ENCODE measurements around the gene SEC23A.
"Not testable (repeated sequence)": the region's sequence is repeated elsewhere in the genome, so short reads cannot be mapped to it uniquely, and the experiment has no call there.

The SEC23A gene

GRCh38 chr14:39055786-39056474 is 47.1 kb downstream of the SEC23A start:
- H3K4me3 ChIP-seq (ENCODE audit: low read length) = no peak overlapping the region
- no peak for TF ChIP-seq ZNF274 (IDR thresholded peaks at IDR 0.05; ENCODE audit: low read depth, low read length)

- H3K4me3 ChIP-seq (ENCODE audit: low read length) = not testable (repeated sequence)
Measured at GRCh38 chr14:39052869-39053454, 50.1 kb downstream of the SEC23A start.

GRCh38 chr14:39050389-39050788 is 52.6 kb downstream of the SEC23A start:
- no peak overlapping the region for H3K4me3 ChIP-seq (ENCODE audit: low read length)
- no peak for TF ChIP-seq ZNF274 (IDR thresholded peaks at IDR 0.05; ENCODE audit: low read depth, low read length)

- H3K4me3 ChIP-seq (ENCODE audit: low read length) = not testable (repeated sequence)
Measured at GRCh38 chr14:39045889-39046288, 57.1 kb downstream of the SEC23A start.

GRCh38 chr14:39043352-39043943 is 59.6 kb downstream of the SEC23A start:
- TF ChIP-seq ZNF274 (IDR thresholded peaks at IDR 0.05; ENCODE audit: low read depth, low read length) = no peak

GRCh38 chr14:39040529-39040928 is 62.5 kb downstream of the SEC23A start:
- TF ChIP-seq ZNF274 (IDR thresholded peaks at IDR 0.05; ENCODE audit: low read depth, low read length) = no peak
- no peak overlapping the region for H3K4me3 ChIP-seq (ENCODE audit: low read length)

More at GRCh38 chr14:39043352-39043943, 59.6 kb downstream of the SEC23A start:
- no peak overlapping the region for H3K4me3 ChIP-seq (ENCODE audit: low read length)

GRCh38 chr14:39038542-39038941 is 64.5 kb downstream of the SEC23A start:
- H3K4me3 ChIP-seq (ENCODE audit: low read length) = no peak overlapping the region
- TF ChIP-seq ZNF274 (IDR thresholded peaks at IDR 0.05; ENCODE audit: low read depth, low read length) = no peak

- no peak overlapping the region for H3K4me3 ChIP-seq (ENCODE audit: low read length)
- TF ChIP-seq ZNF274 (IDR thresholded peaks at IDR 0.05; ENCODE audit: low read depth, low read length) = no peak
Measured at GRCh38 chr14:39036760-39037159, 66.3 kb downstream of the SEC23A start.

GRCh38 chr14:39035336-39035735 is 67.7 kb downstream of the SEC23A start:
- no peak overlapping the region for H3K4me3 ChIP-seq (ENCODE audit: low read length)
- TF ChIP-seq ZNF274 (IDR thresholded peaks at IDR 0.05; ENCODE audit: low read depth, low read length) = no peak

- no peak overlapping the region for H3K4me3 ChIP-seq (ENCODE audit: low read length)
- no peak for TF ChIP-seq ZNF274 (IDR thresholded peaks at IDR 0.05; ENCODE audit: low read depth, low read length)
Measured at GRCh38 chr14:39034481-39035296, 68.3 kb downstream of the SEC23A start.

- no peak overlapping the region for H3K4me3 ChIP-seq (ENCODE audit: low read length)
- no peak for TF ChIP-seq ZNF274 (IDR thresholded peaks at IDR 0.05; ENCODE audit: low read depth, low read length)
Measured at GRCh38 chr14:39033371-39033770, 69.7 kb downstream of the SEC23A start.

- no peak for TF ChIP-seq ZNF274 (IDR thresholded peaks at IDR 0.05; ENCODE audit: low read depth, low read length)
- no peak overlapping the region for H3K4me3 ChIP-seq (ENCODE audit: low read length)
Measured at GRCh38 chr14:39030209-39030608, 72.8 kb downstream of the SEC23A start.

GRCh38 chr14:39029789-39030188 is 73.2 kb downstream of the SEC23A start:
- H3K4me3 ChIP-seq (ENCODE audit: low read length) = no peak overlapping the region
- no peak for TF ChIP-seq ZNF274 (IDR thresholded peaks at IDR 0.05; ENCODE audit: low read depth, low read length)

- H3K4me3 ChIP-seq (ENCODE audit: low read length) = no peak overlapping the region
- TF ChIP-seq ZNF274 (IDR thresholded peaks at IDR 0.05; ENCODE audit: low read depth, low read length) = no peak
Measured at GRCh38 chr14:39028620-39029019, 74.4 kb downstream of the SEC23A start.

All from GM08714 (cell line).